ENCODE measurements around the gene MZF1.
A peak's percentile ranks its signal among the peaks of the same experiment; 100 is the strongest.

Gene MZF1

GRCh38 chr19:58569943-58570670 lies 3.0 kb downstream of the MZF1 start:
- DNase-seq (ENCODE audit: low read depth) = no peak

GRCh38 chr19:58569191-58569942 lies 3.8 kb downstream of the MZF1 start:
- no peak for DNase-seq (ENCODE audit: low read depth)

- DNase-seq (ENCODE audit: low read depth) = no peak
Measured at GRCh38 chr19:58568453-58569130, 4.5 kb downstream of the MZF1 start.

GRCh38 chr19:58566989-58567388 lies 6.1 kb downstream of the MZF1 start:
- DNase-seq (ENCODE audit: low read depth) = no peak

GRCh38 chr19:58563823-58564222 lies 9.3 kb downstream of the MZF1 start:
- no peak for DNase-seq (ENCODE audit: low read depth)

- DNase-seq (ENCODE audit: low read depth) = no peak
Measured at GRCh38 chr19:58563034-58563573, 10.0 kb downstream of the MZF1 start.

GRCh38 chr19:58562122-58563033 lies 10.8 kb downstream of the MZF1 start:
- no peak for DNase-seq (ENCODE audit: low read depth)

- no peak for DNase-seq (ENCODE audit: low read depth)
Measured at GRCh38 chr19:58561373-58562121, 11.6 kb downstream of the MZF1 start.

- no peak for DNase-seq (ENCODE audit: low read depth)
Measured at GRCh38 chr19:58560921-58561320, 12.2 kb downstream of the MZF1 start.

GRCh38 chr19:58560007-58560887 lies 12.9 kb downstream of the MZF1 start:
- no peak for DNase-seq (ENCODE audit: low read depth)

GRCh38 chr19:58559275-58560006 lies 13.7 kb downstream of the MZF1 start:
- DNase-seq (ENCODE audit: low read depth) = peak; percentile 54

- DNase-seq (ENCODE audit: low read depth) = peak; percentile 99
Measured at GRCh38 chr19:58558623-58559274, 14.4 kb downstream of the MZF1 start.

GRCh38 chr19:58558066-58558622 lies 15.0 kb downstream of the MZF1 start, which contains the start of gene UBE2M:
Gene UBE2M (minus strand): TSS chr19:58558611. CDS start chr19:58558381, 230 bp downstream.
- DNase-seq (ENCODE audit: low read depth) = no peak

GRCh38 chr19:58557221-58558065 lies 15.7 kb downstream of the MZF1 start:
- DNase-seq (ENCODE audit: low read depth) = no peak

- no peak for DNase-seq (ENCODE audit: low read depth)
Measured at GRCh38 chr19:58556622-58557220, 16.4 kb downstream of the MZF1 start.

- no peak for DNase-seq (ENCODE audit: low read depth)
Measured at GRCh38 chr19:58555920-58556621, 17.1 kb downstream of the MZF1 start.
